WTC11 (cell line): Measurements from ENCODE around the gene DHRS1. TPM values are rescaled to one million over a fixed set of nuclear protein-coding genes. Genes with fewer than 3 reads are reported as not detected.

Experiments used
- ATAC-seq: fragments of 200-7000 bp; cut with Tn5 transposase; 2 replicates; pipeline ENCODE4 v1.10.0; 2021; ENCODE audit warnings: mild to moderate bottlenecking, moderate library complexity
- CTCF ChIA-PET: fragments of 300-600 bp; sonication (Branson Sonifier 250); formaldehyde crosslinking; loops from one replicate; lab custom pipeline; 2021; ENCODE audit warnings: antibody characterized with exemption; lab: Charles Lee
- POLR2A ChIA-PET: fragments of 350-600 bp; sonication (Branson Sonifier 250); formaldehyde crosslinking; loops from one replicate; lab custom pipeline; 2021; ENCODE audit warnings: antibody characterized with exemption; lab: Charles Lee
- DNase-seq: peaks from one replicate; pipeline ENCODE4 v3.0.0; 2021; ENCODE audit warnings: low spot score
- H3K27ac Mint-ChIP-seq: 2 replicates; pipeline ENCODE4 v1.8.0; 2021; ENCODE audit warnings: mixed read lengths
- H3K27me3 Mint-ChIP-seq: 2 replicates; pipeline ENCODE4 v1.8.0; 2021; ENCODE audit warnings: low read depth, mild to moderate bottlenecking, moderate library complexity, mixed read lengths
- H3K36me3 Mint-ChIP-seq: 2 replicates; pipeline ENCODE4 v1.8.0; 2021; ENCODE audit warnings: mixed read lengths
- H3K4me1 Mint-ChIP-seq: 2 replicates; pipeline ENCODE4 v1.8.0; 2022; ENCODE audit warnings: mixed read lengths
- H3K4me3 Mint-ChIP-seq: 2 replicates; pipeline ENCODE4 v1.8.0; 2021; ENCODE audit warnings: mild to moderate bottlenecking, moderate library complexity, mixed read lengths
- H3K9me3 Mint-ChIP-seq: 2 replicates; pipeline ENCODE4 v1.8.0; 2021; ENCODE audit warnings: mixed read lengths
- ETV6 ChIP-seq: sonication (generic); formaldehyde crosslinking; IDR thresholded peaks from 2 replicates; pipeline ENCODE4 v1.8.1; 2022; ENCODE audit warnings: mild to moderate bottlenecking, missing genetic modification reagents
- MXD4 ChIP-seq: fragments of 250-450 bp; sonication (Bioruptor Pico); IDR thresholded peaks from 2 replicates; pipeline ENCODE4 v1.8.0; 2021; ENCODE audit warnings: mild to moderate bottlenecking, moderate library complexity, borderline replicate concordance
- NR3C1 ChIP-seq: sonication (generic); formaldehyde crosslinking; conservative IDR thresholded peaks from 2 replicates; pipeline ENCODE4 v1.8.1; 2023; ENCODE audit warnings: low read depth, mild to moderate bottlenecking, missing genetic modification reagents
- PRRX2 ChIP-seq: fragments of 250-450 bp; sonication (Bioruptor Pico); IDR thresholded peaks from 2 replicates; pipeline ENCODE4 v1.8.0; 2021; ENCODE audit warnings: mild to moderate bottlenecking
- RELA ChIP-seq: sonication (generic); formaldehyde crosslinking; IDR thresholded peaks from 2 replicates; pipeline ENCODE4 v1.8.1; 2022; ENCODE audit warnings: missing genetic modification reagents, mild to moderate bottlenecking, borderline replicate concordance
- RORB ChIP-seq: fragments of 250-450 bp; sonication (Bioruptor Pico); IDR thresholded peaks from 2 replicates; pipeline ENCODE4 v1.9.0; 2021; ENCODE audit warnings: mild to moderate bottlenecking
- SMAD4 ChIP-seq: sonication (generic); formaldehyde crosslinking; IDR thresholded peaks from 2 replicates; pipeline ENCODE4 v1.8.0; 2022; ENCODE audit warnings: mild to moderate bottlenecking, missing genetic modification reagents
- SP1 ChIP-seq: sonication (generic); formaldehyde crosslinking; conservative IDR thresholded peaks from 2 replicates; pipeline ENCODE4 v1.8.1; 2022; ENCODE audit warnings: missing genetic modification reagents
- TEAD4 ChIP-seq: sonication (generic); formaldehyde crosslinking; IDR thresholded peaks from 2 replicates; pipeline ENCODE4 v1.8.0; 2022; ENCODE audit warnings: mild to moderate bottlenecking, missing genetic modification reagents
- total RNA-seq: library from RNA; stranded (reverse); gene quantifications from 3 replicates; pipeline ENCODE4 v1.2.3, GENCODE V29; 2021
- TF ChIP-seq, protein P1 (sequence below): sonication (generic); formaldehyde crosslinking; IDR thresholded peaks from 2 replicates; pipeline ENCODE4 v1.8.1; 2022; ENCODE audit warnings: missing genetic modification reagents, borderline replicate concordance
- TF ChIP-seq, protein P2 (sequence below): sonication (generic); formaldehyde crosslinking; IDR thresholded peaks from 2 replicates; pipeline ENCODE4 v1.8.1; 2023; ENCODE audit warnings: mild to moderate bottlenecking, missing genetic modification reagents
- TF ChIP-seq, protein P3 (sequence below): fragments of 250-450 bp; sonication (Bioruptor Pico); IDR thresholded peaks from 2 replicates; pipeline ENCODE4 v1.9.0; 2021; ENCODE audit warnings: mild to moderate bottlenecking
- TF ChIP-seq, protein P4 (sequence below): sonication (generic); formaldehyde crosslinking; IDR thresholded peaks from 2 replicates; pipeline ENCODE4 v1.8.0; 2022; ENCODE audit warnings: mild to moderate bottlenecking, missing genetic modification reagents
- TF ChIP-seq, protein P5 (sequence below): sonication (generic); formaldehyde crosslinking; IDR thresholded peaks from 2 replicates; pipeline ENCODE4 v1.8.1; 2022; ENCODE audit warnings: low read depth, mild to moderate bottlenecking, moderate library complexity, missing genetic modification reagents, borderline replicate concordance
- TF ChIP-seq, protein P6 (sequence below): sonication (generic); formaldehyde crosslinking; IDR thresholded peaks from 2 replicates; pipeline ENCODE4 v1.8.1; 2023; ENCODE audit warnings: mild to moderate bottlenecking, missing genetic modification reagents, borderline replicate concordance

The DHRS1 gene
- total RNA-seq, 1 experiment from 2014 or later: 13.9 TPM

DNA sequence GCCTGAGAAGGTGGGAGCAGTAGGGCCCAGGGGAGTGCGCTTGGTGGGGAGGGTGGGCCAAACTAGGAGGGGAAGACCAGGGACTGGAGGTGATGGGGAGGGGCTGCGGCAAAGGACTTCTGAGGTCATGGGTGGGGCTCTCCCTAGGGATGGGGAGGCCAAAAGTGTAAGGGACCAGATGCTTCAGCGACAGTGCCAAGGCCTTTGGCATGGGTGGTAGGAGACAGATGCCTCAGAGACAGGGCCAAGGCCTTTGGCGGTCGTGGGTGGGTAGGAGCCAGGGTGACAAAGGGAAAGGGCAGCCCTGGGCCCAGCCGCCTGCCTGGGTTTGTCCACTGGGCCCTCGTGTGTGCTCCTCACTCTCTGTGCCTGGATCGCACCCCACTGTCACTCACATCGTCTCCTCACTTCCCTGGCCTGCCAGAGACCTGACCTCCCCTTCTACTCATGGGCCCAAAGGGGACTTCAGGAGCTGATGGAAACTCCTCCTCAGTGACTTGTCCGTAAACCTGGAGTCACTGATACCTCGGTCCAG lies 15.0 kb downstream of the DHRS1 start (continued):
- TF ChIP-seq, protein P1, sequence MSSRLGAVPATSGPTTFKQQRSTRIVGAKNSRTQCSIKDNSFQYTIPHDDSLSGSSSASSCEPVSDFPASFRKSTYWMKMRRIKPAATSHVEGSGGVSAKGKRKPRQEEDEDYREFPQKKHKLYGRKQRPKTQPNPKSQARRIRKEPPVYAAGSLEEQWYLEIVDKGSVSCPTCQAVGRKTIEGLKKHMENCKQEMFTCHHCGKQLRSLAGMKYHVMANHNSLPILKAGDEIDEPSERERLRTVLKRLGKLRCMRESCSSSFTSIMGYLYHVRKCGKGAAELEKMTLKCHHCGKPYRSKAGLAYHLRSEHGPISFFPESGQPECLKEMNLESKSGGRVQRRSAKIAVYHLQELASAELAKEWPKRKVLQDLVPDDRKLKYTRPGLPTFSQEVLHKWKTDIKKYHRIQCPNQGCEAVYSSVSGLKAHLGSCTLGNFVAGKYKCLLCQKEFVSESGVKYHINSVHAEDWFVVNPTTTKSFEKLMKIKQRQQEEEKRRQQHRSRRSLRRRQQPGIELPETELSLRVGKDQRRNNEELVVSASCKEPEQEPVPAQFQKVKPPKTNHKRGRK (CRISPR knock-in tag): no peak
- TF ChIP-seq, protein P2, sequence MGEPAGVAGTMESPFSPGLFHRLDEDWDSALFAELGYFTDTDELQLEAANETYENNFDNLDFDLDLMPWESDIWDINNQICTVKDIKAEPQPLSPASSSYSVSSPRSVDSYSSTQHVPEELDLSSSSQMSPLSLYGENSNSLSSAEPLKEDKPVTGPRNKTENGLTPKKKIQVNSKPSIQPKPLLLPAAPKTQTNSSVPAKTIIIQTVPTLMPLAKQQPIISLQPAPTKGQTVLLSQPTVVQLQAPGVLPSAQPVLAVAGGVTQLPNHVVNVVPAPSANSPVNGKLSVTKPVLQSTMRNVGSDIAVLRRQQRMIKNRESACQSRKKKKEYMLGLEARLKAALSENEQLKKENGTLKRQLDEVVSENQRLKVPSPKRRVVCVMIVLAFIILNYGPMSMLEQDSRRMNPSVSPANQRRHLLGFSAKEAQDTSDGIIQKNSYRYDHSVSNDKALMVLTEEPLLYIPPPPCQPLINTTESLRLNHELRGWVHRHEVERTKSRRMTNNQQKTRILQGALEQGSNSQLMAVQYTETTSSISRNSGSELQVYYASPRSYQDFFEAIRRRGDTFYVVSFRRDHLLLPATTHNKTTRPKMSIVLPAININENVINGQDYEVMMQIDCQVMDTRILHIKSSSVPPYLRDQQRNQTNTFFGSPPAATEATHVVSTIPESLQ: no peak

DNA sequence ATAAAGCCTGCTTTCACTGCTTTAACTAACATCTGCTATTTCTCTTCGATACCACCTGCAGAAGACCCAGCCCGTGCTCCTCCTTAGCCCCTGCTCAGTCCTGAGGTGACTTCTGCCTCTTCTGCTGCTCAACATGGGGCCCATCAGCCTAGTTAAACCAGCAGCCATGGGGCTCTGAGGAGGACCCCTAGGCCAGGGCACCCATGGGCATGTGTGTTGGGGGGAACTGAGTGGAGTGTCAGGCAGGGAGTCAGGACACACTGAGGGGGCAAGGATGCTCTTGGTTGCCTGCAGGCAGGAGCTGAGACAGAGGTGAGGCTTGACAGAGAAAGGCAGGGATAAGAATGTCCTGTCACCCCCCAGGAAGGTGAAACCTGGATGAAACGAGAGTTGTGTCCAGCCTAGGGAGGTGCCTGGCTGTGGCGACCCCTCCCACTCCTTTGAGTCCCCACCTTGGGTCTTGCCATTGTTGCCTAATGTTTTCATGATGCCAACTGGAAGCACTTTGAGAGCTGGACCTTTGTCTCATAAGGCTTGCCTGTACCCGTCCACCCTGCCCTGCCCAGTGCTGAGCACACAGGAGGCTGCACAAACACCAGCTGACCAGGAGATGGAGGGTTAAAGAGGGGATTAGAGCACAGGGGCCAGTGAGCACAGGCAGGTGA lies 15.7 kb downstream of the DHRS1 start:
- ATAC-seq (no peak), DNase-seq (no peak)
- Mint-ChIP-seq H3K27ac (no peak overlapping the region), H3K4me3 (no peak overlapping the region), H3K27me3 (no peaks in the 10 kb centered on the region), H3K9me3 (no peaks in the 10 kb centered on the region), H3K4me1 (no peaks in the 10 kb centered on the region), H3K36me3 (no peaks in the 10 kb centered on the region)
- CTCF ChIA-PET: interaction anchor here (1.3 to 2.8 kb wide), 5 partner anchors 8 to 42 kb away, joined by 4 to 15 read pairs (median 6); partner anchors contain the start of genes CIDEB, RABGGTA and TINF2
- POLR2A ChIA-PET: no interaction called here
- TF ChIP-seq PRRX2 (CRISPR knock-in tag): no peak
- no peak for TF ChIP-seq RELA (CRISPR knock-in tag)
- TF ChIP-seq, protein P3, sequence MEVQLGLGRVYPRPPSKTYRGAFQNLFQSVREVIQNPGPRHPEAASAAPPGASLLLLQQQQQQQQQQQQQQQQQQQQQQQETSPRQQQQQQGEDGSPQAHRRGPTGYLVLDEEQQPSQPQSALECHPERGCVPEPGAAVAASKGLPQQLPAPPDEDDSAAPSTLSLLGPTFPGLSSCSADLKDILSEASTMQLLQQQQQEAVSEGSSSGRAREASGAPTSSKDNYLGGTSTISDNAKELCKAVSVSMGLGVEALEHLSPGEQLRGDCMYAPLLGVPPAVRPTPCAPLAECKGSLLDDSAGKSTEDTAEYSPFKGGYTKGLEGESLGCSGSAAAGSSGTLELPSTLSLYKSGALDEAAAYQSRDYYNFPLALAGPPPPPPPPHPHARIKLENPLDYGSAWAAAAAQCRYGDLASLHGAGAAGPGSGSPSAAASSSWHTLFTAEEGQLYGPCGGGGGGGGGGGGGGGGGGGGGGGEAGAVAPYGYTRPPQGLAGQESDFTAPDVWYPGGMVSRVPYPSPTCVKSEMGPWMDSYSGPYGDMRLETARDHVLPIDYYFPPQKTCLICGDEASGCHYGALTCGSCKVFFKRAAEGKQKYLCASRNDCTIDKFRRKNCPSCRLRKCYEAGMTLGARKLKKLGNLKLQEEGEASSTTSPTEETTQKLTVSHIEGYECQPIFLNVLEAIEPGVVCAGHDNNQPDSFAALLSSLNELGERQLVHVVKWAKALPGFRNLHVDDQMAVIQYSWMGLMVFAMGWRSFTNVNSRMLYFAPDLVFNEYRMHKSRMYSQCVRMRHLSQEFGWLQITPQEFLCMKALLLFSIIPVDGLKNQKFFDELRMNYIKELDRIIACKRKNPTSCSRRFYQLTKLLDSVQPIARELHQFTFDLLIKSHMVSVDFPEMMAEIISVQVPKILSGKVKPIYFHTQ: no peak
- no peak for TF ChIP-seq MXD4 (CRISPR knock-in tag)
- TF ChIP-seq, protein P4, sequence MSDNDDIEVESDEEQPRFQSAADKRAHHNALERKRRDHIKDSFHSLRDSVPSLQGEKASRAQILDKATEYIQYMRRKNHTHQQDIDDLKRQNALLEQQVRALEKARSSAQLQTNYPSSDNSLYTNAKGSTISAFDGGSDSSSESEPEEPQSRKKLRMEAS (CRISPR knock-in tag): no peak
- TF ChIP-seq SP1 (CRISPR knock-in tag): no peak
- TF ChIP-seq TEAD4 (CRISPR knock-in tag): no peak
- no peak for TF ChIP-seq SMAD4 (CRISPR knock-in tag)
- TF ChIP-seq RORB (CRISPR knock-in tag): no peak
- no peak for TF ChIP-seq ETV6
- TF ChIP-seq, protein P5, sequence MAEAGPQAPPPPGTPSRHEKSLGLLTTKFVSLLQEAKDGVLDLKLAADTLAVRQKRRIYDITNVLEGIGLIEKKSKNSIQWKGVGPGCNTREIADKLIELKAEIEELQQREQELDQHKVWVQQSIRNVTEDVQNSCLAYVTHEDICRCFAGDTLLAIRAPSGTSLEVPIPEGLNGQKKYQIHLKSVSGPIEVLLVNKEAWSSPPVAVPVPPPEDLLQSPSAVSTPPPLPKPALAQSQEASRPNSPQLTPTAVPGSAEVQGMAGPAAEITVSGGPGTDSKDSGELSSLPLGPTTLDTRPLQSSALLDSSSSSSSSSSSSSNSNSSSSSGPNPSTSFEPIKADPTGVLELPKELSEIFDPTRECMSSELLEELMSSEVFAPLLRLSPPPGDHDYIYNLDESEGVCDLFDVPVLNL (CRISPR knock-in tag): no peak
- TF ChIP-seq, protein P6, sequence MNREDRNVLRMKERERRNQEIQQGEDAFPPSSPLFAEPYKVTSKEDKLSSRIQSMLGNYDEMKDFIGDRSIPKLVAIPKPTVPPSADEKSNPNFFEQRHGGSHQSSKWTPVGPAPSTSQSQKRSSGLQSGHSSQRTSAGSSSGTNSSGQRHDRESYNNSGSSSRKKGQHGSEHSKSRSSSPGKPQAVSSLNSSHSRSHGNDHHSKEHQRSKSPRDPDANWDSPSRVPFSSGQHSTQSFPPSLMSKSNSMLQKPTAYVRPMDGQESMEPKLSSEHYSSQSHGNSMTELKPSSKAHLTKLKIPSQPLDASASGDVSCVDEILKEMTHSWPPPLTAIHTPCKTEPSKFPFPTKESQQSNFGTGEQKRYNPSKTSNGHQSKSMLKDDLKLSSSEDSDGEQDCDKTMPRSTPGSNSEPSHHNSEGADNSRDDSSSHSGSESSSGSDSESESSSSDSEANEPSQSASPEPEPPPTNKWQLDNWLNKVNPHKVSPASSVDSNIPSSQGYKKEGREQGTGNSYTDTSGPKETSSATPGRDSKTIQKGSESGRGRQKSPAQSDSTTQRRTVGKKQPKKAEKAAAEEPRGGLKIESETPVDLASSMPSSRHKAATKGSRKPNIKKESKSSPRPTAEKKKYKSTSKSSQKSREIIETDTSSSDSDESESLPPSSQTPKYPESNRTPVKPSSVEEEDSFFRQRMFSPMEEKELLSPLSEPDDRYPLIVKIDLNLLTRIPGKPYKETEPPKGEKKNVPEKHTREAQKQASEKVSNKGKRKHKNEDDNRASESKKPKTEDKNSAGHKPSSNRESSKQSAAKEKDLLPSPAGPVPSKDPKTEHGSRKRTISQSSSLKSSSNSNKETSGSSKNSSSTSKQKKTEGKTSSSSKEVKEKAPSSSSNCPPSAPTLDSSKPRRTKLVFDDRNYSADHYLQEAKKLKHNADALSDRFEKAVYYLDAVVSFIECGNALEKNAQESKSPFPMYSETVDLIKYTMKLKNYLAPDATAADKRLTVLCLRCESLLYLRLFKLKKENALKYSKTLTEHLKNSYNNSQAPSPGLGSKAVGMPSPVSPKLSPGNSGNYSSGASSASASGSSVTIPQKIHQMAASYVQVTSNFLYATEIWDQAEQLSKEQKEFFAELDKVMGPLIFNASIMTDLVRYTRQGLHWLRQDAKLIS (CRISPR knock-in tag): no peak
- TF ChIP-seq NR3C1: no peak
